A549 (cell line): ENCODE measurements around the gene BCLAF1. TPM values are rescaled to one million over a fixed set of nuclear protein-coding genes. Genes with fewer than 3 reads are reported as not detected.

ENCODE experiments used
- ATAC-seq, 2 experiments: fragments of 200-7000 bp in 1 of 2; fragments of >200 bp in 1 of 2; cut with Nextera tagmentation in 1 of 2; cut with Tn5 transposase in 1 of 2; 3 replicates each; pipeline versions ENCODE4 v1.8.0 to v1.9.1; 2018 to 2020; ENCODE audit warnings: mild to moderate bottlenecking in 1 of 2, moderate library complexity in 1 of 2
- CTCF ChIA-PET: fragments of 300-600 bp; sonication (Branson Sonifier 250); formaldehyde crosslinking; extraction: SDS; loops from one replicate; lab custom pipeline; 2021; ENCODE audit warnings: antibody characterized with exemption, inconsistent platforms; lab: Yijun Ruan, JAX
- POLR2A ChIA-PET: fragments of 350-600 bp; formaldehyde crosslinking; extraction: SDS; loops from one replicate; lab custom pipeline; 2021; ENCODE audit warnings: antibody characterized with exemption, inconsistent platforms; lab: Yijun Ruan, JAX
- DNase-seq, 2 experiments: peaks; one replicate each; pipeline versions ENCODE4 v3.0.0 to v3.0.0-alpha.2; 2011 to 2016; ENCODE audit warnings: low read depth in 1 of 2, low spot score in 1 of 2
- FAIRE-seq: peaks from 2 replicates; lab custom pipeline; 2011; peaks lifted over from hg19 to GRCh38; lab: Jason Lieb, UNC
- H3K27ac ChIP-seq, 2 experiments: fragments of >200 bp; sonication (Bioruptor Twin); formaldehyde crosslinking; 3 replicates each; pipeline ENCODE4 v1.5.1; 2016 to 2017
- H3K4me1 ChIP-seq: fragments of >200 bp; sonication (Bioruptor Twin); formaldehyde crosslinking; 3 replicates; pipeline ENCODE4 v1.6.1; 2016
- H3K4me2 ChIP-seq: fragments of >200 bp; sonication (Bioruptor Twin); formaldehyde crosslinking; 3 replicates; pipeline ENCODE4 v1.6.1; 2016
- H3K4me3 ChIP-seq: fragments of >200 bp; sonication (Bioruptor Twin); formaldehyde crosslinking; 3 replicates; pipeline ENCODE4 v1.5.1; 2016
- H3K9me3 ChIP-seq: fragments of >200 bp; sonication (Bioruptor Twin); formaldehyde crosslinking; 3 replicates; pipeline ENCODE4 v1.6.1; 2016
- BCL3 ChIP-seq: fragments of >200 bp; sonication (Bioruptor Twin); formaldehyde crosslinking; IDR thresholded peaks from 3 replicates; pipeline ENCODE4 v1.6.1; 2016
- CBX2 ChIP-seq: fragments of 200-600 bp; sonication (generic); IDR thresholded peaks from 2 replicates; pipeline ENCODE4 v1.6.1; 2016; ENCODE audit warnings: low read depth, mild to moderate bottlenecking, borderline replicate concordance
- EHMT2 ChIP-seq: fragments of 200-600 bp; sonication (generic); IDR thresholded peaks from 2 replicates; pipeline ENCODE4 v1.6.1; 2016; ENCODE audit warnings: antibody characterized with exemption, low read depth, mild to moderate bottlenecking, moderate library complexity
- ELK1 ChIP-seq: fragments of 150-350 bp; IDR thresholded peaks from 2 replicates; pipeline ENCODE4 v1.6.1; 2014; ENCODE audit warnings: low read depth, mild to moderate bottlenecking, low read length
- EP300 ChIP-seq, 2 experiments: fragments of >200 bp; sonication (Bioruptor Twin); formaldehyde crosslinking; IDR thresholded peaks; 2 replicates in 1 of 2; 3 replicates in 1 of 2; pipeline ENCODE4 v1.6.1; 2016 to 2017
- FOSL2 ChIP-seq, 2 experiments: fragments of 450-650 bp in 1 of 2; fragments of >200 bp in 1 of 2; sonication (Bioruptor Twin) in 1 of 2; formaldehyde crosslinking; IDR thresholded peaks; 2 replicates each; pipeline versions ENCODE4 v1.5.0 to v1.6.1; 2016 to 2020; ENCODE audit warnings: mild to moderate bottlenecking in 1 of 2, moderate library complexity in 1 of 2
- GATA3 ChIP-seq: IDR thresholded peaks from 2 replicates; pipeline ENCODE4 v1.6.1; 2012; ENCODE audit warnings: borderline replicate concordance
- HDAC2 ChIP-seq: fragments of 200-600 bp; sonication (generic); IDR thresholded peaks from 2 replicates; pipeline ENCODE4 v1.6.1; 2016
- HOXA7 ChIP-seq: fragments of 250-450 bp; sonication (Bioruptor Pico); IDR thresholded peaks from 2 replicates; pipeline ENCODE4 v1.5.0; 2020; ENCODE audit warnings: mild to moderate bottlenecking, moderate library complexity
- HOXB13 ChIP-seq: fragments of 250-450 bp; sonication (Bioruptor Pico); IDR thresholded peaks from 2 replicates; pipeline ENCODE4 v1.5.0; 2020; ENCODE audit warnings: low read depth, mild to moderate bottlenecking, moderate library complexity
- KDM1A ChIP-seq: fragments of 200-600 bp; sonication (generic); IDR thresholded peaks from 2 replicates; pipeline ENCODE4 v1.6.1; 2016; ENCODE audit warnings: low read depth, mild to moderate bottlenecking
- KDM5A ChIP-seq: fragments of 200-600 bp; sonication (generic); IDR thresholded peaks from 2 replicates; pipeline ENCODE4 v1.6.1; 2016; ENCODE audit warnings: antibody characterized with exemption, mild to moderate bottlenecking
- MAFK ChIP-seq: fragments of 450-650 bp; IDR thresholded peaks from 2 replicates; pipeline ENCODE4 v1.6.1; 2014; ENCODE audit not compliant: partially characterized antibody
- MYC ChIP-seq: IDR thresholded peaks from 2 replicates; pipeline ENCODE4 v1.6.1; 2012; ENCODE audit warnings: mild to moderate bottlenecking, inconsistent platforms, low read length, improper control_type of control experiment, borderline replicate concordance
- NFE2L2 ChIP-seq: fragments of 150-350 bp; conservative IDR thresholded peaks from 2 replicates; pipeline ENCODE4 v1.6.1; 2014; ENCODE audit warnings: low read length
- PHF8 ChIP-seq: fragments of 200-600 bp; sonication (generic); IDR thresholded peaks from 2 replicates; pipeline ENCODE4 v1.6.1; 2016; ENCODE audit warnings: low read depth, mild to moderate bottlenecking, antibody characterized with exemption, moderate library complexity, borderline replicate concordance
- POLR2A ChIP-seq: IDR thresholded peaks from 2 replicates; pipeline ENCODE4 v1.6.1; 2012; ENCODE audit warnings: mild to moderate bottlenecking, low read length
- POLR2AphosphoS2 ChIP-seq: conservative IDR thresholded peaks from 2 replicates; pipeline ENCODE4 v1.6.1; 2012; ENCODE audit warnings: low read length, improper control_type of control experiment, inconsistent platforms
- RAD21 ChIP-seq, 2 experiments: fragments of >200 bp in 1 of 2; sonication (Bioruptor Twin) in 1 of 2; formaldehyde crosslinking in 1 of 2; IDR thresholded peaks in 1 of 2; conservative IDR thresholded peaks in 1 of 2; 2 replicates in 1 of 2; 3 replicates in 1 of 2; pipeline ENCODE4 v1.6.1; 2012 to 2018; ENCODE audit warnings: inconsistent platforms in 1 of 2
- RARB ChIP-seq: fragments of 250-450 bp; sonication (Bioruptor Pico); IDR thresholded peaks from 2 replicates; pipeline ENCODE4 v1.8.0; 2021; ENCODE audit warnings: mild to moderate bottlenecking, moderate library complexity
- REST ChIP-seq: fragments of 200-600 bp; sonication (generic); IDR thresholded peaks from 2 replicates; pipeline ENCODE4 v1.6.1; 2016; ENCODE audit warnings: antibody characterized with exemption, mild to moderate bottlenecking, moderate library complexity
- SMC3 ChIP-seq: fragments of >200 bp; sonication (Bioruptor Twin); formaldehyde crosslinking; IDR thresholded peaks from 3 replicates; pipeline ENCODE4 v1.6.1; 2018; ENCODE audit warnings: inconsistent platforms
- TFCP2L1 ChIP-seq: fragments of 250-450 bp; sonication (Bioruptor Pico); IDR thresholded peaks from 2 replicates; pipeline ENCODE4 v1.5.0; 2021; ENCODE audit warnings: mild to moderate bottlenecking
- TP53 ChIP-seq: fragments of 250-450 bp; sonication (Bioruptor Pico); IDR thresholded peaks from 2 replicates; pipeline ENCODE4 v1.5.0; 2021; ENCODE audit warnings: mild to moderate bottlenecking, moderate library complexity
- USF2 ChIP-seq: fragments of 450-650 bp; IDR thresholded peaks from 2 replicates; pipeline ENCODE4 v1.6.1; 2014; ENCODE audit warnings: antibody characterized with exemption
- WGBS: methylation state at CpG from one replicate; pipeline ENCODE4 v1.1.6; 2017; ENCODE audit errors: missing lambda C conversion rate; 5-methylcytosine and 5-hydroxymethylcytosine counted together
- polyA plus RNA-seq, 4 experiments: library from polyadenylated mRNA; depleted of rRNA in 3 of 4; stranded (reverse); fragments of >200 nt; fragmentation: RNase III in 1 of 4; extraction: RNeasy Plus Mini Kit Qiagen cat#74134 plus additional on column Dnase treatment in 1 of 4; gene quantifications; 2 replicates in 3 of 4; 3 replicates in 1 of 4; pipeline ENCODE4 v1.2.3, GENCODE V29; 2011 to 2017

The BCLAF1 gene
- polyA plus RNA-seq, 2 of the 4 experiments (the other 2 are of a cell fraction) = 96.0 to 122 TPM

GRCh38 chr6:136288566-136289326 is 900 bp downstream of the BCLAF1 start:
- CTCF ChIA-PET = interaction anchor here (2.1 kb wide), 1 partner anchor 38 kb away, joined by 7 read pairs; the partner anchor contains the start of gene MTFR2

GRCh38 chr6:136284909-136285308 is 4.7 kb downstream of the BCLAF1 start:
- DNase-seq (no peak), FAIRE-seq (no peak), ATAC-seq (no peak)
- TF ChIP-seq SMC3 (no peak), CBX2 (no peak), HOXB13 (CRISPR knock-in tag) (no peak), MYC (no peak), FOSL2 (IDR thresholded peaks at IDR 0.05) (no peak), FOSL2 (CRISPR knock-in tag; IDR thresholded peaks at IDR 0.05) (peak; percentile 38), GATA3 (no peak)
- ChIA-PET POLR2A (no interaction called here), CTCF (no interaction called here)
- 13% methylated on average over 2 of the region's 2 CpGs for WGBS
- Histone ChIP-seq H3K4me1 (peaks cover 54% of the 10 kb centered on the region), H3K4me2 (peak overlapping the region; percentile 63), H3K9me3 (no peaks in the 10 kb centered on the region), H3K27ac (0 out of 6 replicates have a peak overlapping the region, but pooled peaks of 1 of the 2 experiments have one; percentile 27), H3K4me3 (no peak overlapping the region)

More at GRCh38 chr6:136288566-136289326, 900 bp downstream of the BCLAF1 start:
- Histone ChIP-seq H3K9me3 (no peaks in the 10 kb centered on the region), H3K27ac (peak overlapping the region; percentile 99 to 100), H3K4me1 (peaks cover 32% of the 10 kb centered on the region), H3K4me3 (peak overlapping the region; percentile 99), H3K4me2 (peak overlapping the region; percentile 72)
- FAIRE-seq (no peak), ATAC-seq (peak; percentile 64 to 75), DNase-seq (peak; percentile 52 to 75)
- under 1% methylated on average over 20 of the region's 34 CpGs for WGBS
- TF ChIP-seq MAFK (peak; percentile 48), ELK1 (no peak), SMC3 (no peak), KDM5A (no peak), USF2 (no peak), PHF8 (no peak), POLR2AphosphoS2 (no peak), BCL3 (no peak), POLR2A (no peak), RARB (no peak), HDAC2 (no peak), HOXA7 (CRISPR knock-in tag) (0 out of 2 replicates have a peak, but pooled peaks have one; percentile 62), KDM1A (no peak), GATA3 (no peak), RAD21 (conservative IDR thresholded peaks at IDR 0.05 in 1 of 2, IDR thresholded peaks at IDR 0.05 in 1 of 2) (no peak)
- POLR2A ChIA-PET = interaction anchor here (0.7 to 3.7 kb wide), 8 partner anchors 10 to 791 kb away, joined by 3 to 33 read pairs (median 8); partner anchors contain the start of genes AHI1 and MTFR2

- ChIA-PET CTCF (no interaction called here), POLR2A (no interaction called here)
- 80% methylated on average over 4 of the region's 4 CpGs for WGBS
- no peak for FAIRE-seq
- Histone ChIP-seq H3K4me2 (peak overlapping the region; percentile 10; the same call in 2 of the 3 replicates), H3K9me3 (no peaks in the 10 kb centered on the region), H3K4me3 (no peak overlapping the region), H3K27ac (no peak overlapping the region), H3K4me1 (peaks cover 54% of the 10 kb centered on the region)
- no peak for ATAC-seq
- no peak for DNase-seq
- TF ChIP-seq KDM5A (no peak), EHMT2 (no peak), NFE2L2 (no peak), REST (no peak), HDAC2 (no peak), EP300 (IDR thresholded peaks at IDR 0.05) (no peak), TFCP2L1 (no peak), ELK1 (no peak), TP53 (CRISPR knock-in tag) (no peak)
Observed at GRCh38 chr6:136282906-136283305, 6.7 kb downstream of the BCLAF1 start.
